Measurements from ENCODE around the gene SCP2.

The SCP2 gene

GRCh38 chr1:52914463-52914862 is 12.6 kb upstream of the SCP2 start:
- peak; percentile 82 for DNase-seq
- Histone ChIP-seq H3K27me3 (ENCODE audit: insufficient read depth, low read depth, severe bottlenecking) (no peaks in the 10 kb centered on the region), H3K36me3 (no peaks in the 10 kb centered on the region), H3K9me3 (ENCODE audit: severe bottlenecking) (peaks cover 6% of the 10 kb centered on the region), H3K4me3 (ENCODE audit: low read depth, low read length) (no peak overlapping the region), H3K27ac (peak overlapping the region; percentile 69)
- TF ChIP-seq CTCF (IDR thresholded peaks at IDR 0.05; ENCODE audit: low read depth, low read length), result no peak

- Histone ChIP-seq H3K36me3 (no peaks in the 10 kb centered on the region), H3K9me3 (ENCODE audit: severe bottlenecking) (peaks cover 9% of the 10 kb centered on the region), H3K4me3 (ENCODE audit: low read depth, low read length) (no peak overlapping the region), H3K27me3 (ENCODE audit: insufficient read depth, low read depth, severe bottlenecking) (no peaks in the 10 kb centered on the region), H3K27ac (peak overlapping the region; percentile 23)
- no peak for DNase-seq
- no peak for TF ChIP-seq CTCF (IDR thresholded peaks at IDR 0.05; ENCODE audit: low read depth, low read length)
These were observed 11.7 kb upstream of the SCP2 start for GRCh38 chr1:52915211-52915854.

- peaks cover 9% of the 10 kb centered on the region for H3K9me3 ChIP-seq (ENCODE audit: severe bottlenecking)
- no peak for TF ChIP-seq CTCF (IDR thresholded peaks at IDR 0.05; ENCODE audit: low read depth, low read length)
- H3K27me3 ChIP-seq (ENCODE audit: insufficient read depth, low read depth, severe bottlenecking), result no peaks in the 10 kb centered on the region
- no peaks in the 10 kb centered on the region for H3K36me3 ChIP-seq
- no peak overlapping the region; the same call in 1 of the 2 replicates for H3K27ac ChIP-seq
- no peak overlapping the region for H3K4me3 ChIP-seq (ENCODE audit: low read depth, low read length)
- no peak for DNase-seq
These were observed 11.2 kb upstream of the SCP2 start for GRCh38 chr1:52915855-52916220.

GRCh38 chr1:52916241-52916975 is 10.7 kb upstream of the SCP2 start:
- Histone ChIP-seq H3K27me3 (ENCODE audit: insufficient read depth, low read depth, severe bottlenecking) (no peaks in the 10 kb centered on the region), H3K4me3 (ENCODE audit: low read depth, low read length) (no peak overlapping the region), H3K9me3 (ENCODE audit: severe bottlenecking) (peaks cover 9% of the 10 kb centered on the region), H3K27ac (no peak overlapping the region; the same call in 1 of the 2 replicates), H3K36me3 (no peaks in the 10 kb centered on the region)
- no peak for TF ChIP-seq CTCF (IDR thresholded peaks at IDR 0.05; ENCODE audit: low read depth, low read length)
- DNase-seq, result no peak

- TF ChIP-seq CTCF (IDR thresholded peaks at IDR 0.05; ENCODE audit: low read depth, low read length), result no peak
- DNase-seq, result no peak
- Histone ChIP-seq H3K27me3 (ENCODE audit: insufficient read depth, low read depth, severe bottlenecking) (no peaks in the 10 kb centered on the region), H3K4me3 (ENCODE audit: low read depth, low read length) (no peak overlapping the region), H3K9me3 (ENCODE audit: severe bottlenecking) (peaks cover 9% of the 10 kb centered on the region), H3K27ac (no peak overlapping the region), H3K36me3 (no peaks in the 10 kb centered on the region)
These were observed 9.9 kb upstream of the SCP2 start for GRCh38 chr1:52917156-52917555.

Data from WERI-Rb-1 (cell line).